Fibroblast of skin of right quadriceps (primary cell): ENCODE measurements around the gene ADM5.
A peak's percentile ranks its signal among the peaks of the same experiment; 100 is the strongest.
"Not testable (repeated sequence)": the region's sequence is repeated elsewhere in the genome, so short reads cannot be mapped to it uniquely, and the experiment has no call there.

Experiments used
- DNase-seq: peaks from one replicate; pipeline ENCODE4 v3.0.0-alpha.2; 2013

The ADM5 gene

DNA sequence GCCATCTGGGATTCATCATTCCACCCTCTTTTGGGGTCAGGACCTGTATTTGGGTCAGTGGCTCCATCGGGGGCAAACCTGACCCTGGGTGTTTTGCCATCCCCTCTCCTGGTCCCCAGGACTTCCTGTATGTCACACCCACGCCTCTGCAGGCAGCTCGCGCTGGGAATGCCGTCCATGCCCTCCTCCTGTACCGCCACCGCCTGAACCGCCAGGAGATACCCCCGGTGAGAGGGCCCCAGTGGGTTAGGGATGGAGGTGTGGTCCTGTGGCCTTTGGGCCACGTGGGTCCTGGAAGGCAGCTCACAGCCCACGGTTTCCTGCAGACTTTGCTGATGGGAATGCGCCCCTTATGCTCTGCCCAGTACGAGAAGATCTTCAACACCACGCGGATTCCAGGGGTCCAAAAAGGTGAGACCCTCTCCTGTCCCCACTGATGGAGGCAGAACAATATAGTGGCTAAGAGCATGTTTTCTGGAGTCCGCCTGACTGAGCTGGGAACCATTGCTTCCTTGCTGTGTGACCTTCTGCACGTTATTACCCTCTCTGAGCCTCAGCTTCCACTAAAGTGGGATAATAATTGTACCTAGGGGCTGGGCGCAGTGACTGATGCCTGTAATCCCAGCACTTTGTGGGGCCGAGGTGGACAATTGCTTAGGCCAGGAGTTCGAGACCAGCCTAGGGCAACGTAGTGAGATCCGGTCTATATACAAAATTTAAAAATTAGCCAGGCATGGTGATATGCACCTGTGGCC, 15.7 kb downstream of the ADM5 start:
- DNase-seq = no peak

DNA sequence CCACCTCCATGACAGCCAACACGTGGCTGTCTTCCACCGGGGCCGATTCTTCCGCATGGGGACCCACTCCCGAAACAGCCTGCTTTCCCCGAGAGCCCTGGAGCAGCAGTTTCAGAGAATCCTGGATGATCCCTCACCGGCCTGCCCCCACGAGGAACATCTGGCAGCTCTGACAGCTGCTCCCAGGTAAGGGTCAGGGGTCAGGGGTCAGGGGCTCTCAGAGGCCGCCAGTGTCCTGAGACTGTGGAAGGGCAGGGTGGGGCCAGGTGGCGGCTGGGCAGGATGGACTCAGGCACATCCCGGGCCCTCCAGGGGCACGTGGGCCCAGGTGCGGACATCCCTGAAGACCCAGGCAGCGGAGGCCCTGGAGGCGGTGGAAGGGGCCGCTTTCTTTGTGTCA, 16.5 kb downstream of the ADM5 start:
- DNase-seq = no peak

DNA sequence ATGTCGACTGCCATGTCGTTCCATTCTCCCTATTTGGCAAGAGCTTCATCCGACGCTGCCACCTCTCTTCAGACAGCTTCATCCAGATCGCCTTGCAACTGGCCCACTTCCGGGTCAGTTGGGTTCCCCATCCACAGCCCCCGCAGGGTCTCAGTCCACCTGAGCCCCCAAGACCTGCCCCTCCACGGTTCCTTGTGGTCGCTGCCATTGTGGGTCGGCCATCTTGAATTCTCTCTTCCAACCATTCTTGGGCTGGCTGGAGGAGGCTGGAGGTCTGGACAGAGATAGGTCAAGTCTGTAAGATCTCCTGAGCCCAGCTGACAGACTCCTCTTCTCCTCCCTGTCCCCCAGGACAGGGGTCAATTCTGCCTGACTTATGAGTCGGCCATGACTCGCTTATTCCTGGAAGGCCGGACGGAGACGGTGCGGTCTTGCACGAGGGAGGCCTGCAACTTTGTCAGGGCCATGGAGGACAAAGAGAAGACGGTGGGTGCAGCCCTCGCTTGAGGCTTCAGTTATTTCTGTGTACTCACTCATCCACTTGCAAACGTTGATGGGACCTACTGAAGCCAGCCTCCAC, 21.1 kb downstream of the ADM5 start:
- peak; percentile 32 for DNase-seq

DNA sequence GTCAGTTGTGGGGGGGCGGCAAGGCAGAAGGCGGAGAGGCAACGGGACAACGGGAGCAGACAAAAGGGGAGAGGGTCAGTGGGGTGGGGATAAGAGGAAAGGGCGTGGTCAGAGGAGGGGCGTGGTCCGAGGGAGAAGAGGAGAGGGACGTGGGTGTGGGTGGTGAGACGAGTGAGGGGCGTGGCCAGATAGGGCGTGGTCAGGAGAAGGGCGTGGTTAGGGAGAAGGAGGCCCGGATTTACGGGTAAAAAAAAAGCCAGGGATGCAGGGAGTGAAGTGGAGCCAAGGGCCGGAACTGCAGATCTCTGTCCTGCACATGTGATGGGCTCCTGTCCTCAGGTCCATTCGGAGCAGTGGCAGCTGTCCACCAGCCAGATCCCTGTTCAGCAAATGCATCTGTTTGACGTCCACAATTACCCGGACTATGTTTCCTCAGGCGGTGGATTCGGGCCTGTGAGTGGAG, 23.0 kb downstream of the ADM5 start:
- DNase-seq = no peak

DNA sequence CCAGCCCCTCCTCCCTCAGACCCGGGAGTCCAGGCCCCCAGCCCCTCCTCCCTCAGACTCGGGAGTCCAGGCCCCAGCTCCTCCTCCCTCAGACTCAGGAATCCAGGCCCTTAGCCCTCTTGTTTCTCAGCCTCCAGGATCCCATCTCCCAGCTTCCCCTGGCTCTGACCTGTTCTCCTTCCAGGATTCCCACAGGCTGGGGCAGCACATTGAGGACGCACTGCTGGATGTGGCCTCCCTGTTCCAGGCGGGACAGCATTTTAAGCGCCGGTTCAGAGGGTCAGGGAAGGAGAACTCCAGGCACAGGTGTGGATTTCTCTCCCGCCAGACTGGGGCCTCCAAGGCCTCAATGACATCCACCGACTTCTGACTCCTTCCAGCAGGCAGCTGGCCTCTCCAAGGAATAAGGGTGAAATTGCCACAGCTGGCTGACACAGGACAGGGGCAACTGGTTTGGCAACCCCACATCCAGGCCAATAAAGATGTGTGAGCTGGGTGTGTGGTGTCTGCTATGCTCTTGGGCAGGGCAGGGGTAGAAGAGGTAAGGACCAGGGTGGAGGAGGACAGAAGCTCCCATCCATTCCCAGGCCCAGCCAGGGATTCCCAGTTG, 23.9 kb downstream of the ADM5 start:
- DNase-seq = no peak

DNA sequence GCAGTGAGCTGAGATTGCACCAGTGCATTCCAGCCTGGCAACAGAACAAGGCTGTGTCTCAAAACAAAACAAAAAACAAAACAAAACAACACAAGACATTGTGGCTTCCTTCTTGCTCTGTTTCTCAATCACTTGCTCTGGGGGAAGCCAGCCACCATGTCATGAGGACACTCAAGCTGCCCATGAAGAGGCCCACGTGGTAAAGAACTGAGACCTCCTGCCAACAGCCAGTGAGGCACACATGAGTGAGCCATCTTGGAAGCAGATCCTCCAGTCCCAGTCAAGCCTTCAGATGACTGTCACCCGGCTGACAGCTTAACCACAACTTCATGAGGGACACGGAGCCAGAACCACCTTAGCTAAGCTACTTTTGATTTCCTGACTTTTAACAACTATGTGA, 26.8 kb downstream of the ADM5 start:
- DNase-seq = no peak

DNA sequence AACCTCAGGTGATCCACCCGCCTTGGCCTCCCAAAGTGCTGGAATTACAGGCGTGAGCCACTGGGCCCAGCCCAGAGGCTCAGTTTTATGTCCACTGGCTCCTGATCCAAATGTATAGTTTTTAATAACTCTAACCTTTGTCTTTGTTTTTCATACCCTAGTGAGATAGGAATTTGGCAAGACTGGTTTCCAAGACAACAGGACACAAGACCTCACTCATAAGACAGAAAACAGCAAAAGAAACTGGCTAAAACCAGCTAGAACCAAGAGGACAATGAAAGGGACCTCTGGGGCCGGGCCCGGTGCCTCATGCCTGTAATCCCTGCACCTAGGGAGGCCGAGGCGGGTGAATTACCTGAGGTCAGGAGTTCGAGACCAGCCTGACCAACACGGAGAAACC, 29.1 kb downstream of the ADM5 start:
- DNase-seq = peak; percentile 21

DNA sequence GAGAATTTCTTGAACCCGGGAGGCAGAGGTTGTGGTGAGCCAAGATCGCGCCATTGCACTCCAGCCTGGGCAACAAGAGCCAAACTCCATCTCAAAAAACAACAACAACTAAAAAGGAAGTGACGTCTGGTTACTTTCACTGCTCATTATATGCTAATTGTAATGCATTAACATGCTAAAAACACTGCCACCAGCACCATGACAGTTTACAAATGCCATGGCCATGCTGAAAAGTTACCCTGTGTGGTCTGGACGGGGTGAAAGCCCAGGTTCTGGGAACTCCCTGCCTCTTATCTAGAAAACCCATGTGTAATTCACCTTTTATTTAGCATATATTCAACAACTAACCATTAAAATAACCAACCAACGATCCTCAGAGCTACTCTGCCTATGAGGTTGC, 29.6 kb downstream of the ADM5 start:
- no peak for DNase-seq

DNA sequence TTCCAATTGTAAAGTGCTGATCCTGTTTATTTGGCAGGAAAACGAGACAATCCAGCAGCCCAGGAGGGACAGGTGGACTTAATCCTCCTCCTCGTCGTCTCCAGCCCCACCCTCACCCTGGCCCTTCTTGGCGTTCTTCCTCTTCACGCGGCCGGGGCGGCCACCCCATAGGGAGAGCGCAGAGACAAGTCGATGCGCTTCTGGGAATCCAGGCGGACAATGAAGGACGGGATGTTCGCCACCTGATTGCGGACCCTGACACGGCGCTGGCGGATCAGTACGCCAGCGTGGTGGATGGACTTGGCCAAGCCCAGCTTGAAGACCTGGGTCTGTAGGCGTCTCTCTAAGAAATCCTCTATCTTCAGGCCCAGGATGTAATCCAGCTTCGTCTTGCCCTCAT, 30.0 kb downstream of the ADM5 start:
- DNase-seq = not testable (repeated sequence)

DNA sequence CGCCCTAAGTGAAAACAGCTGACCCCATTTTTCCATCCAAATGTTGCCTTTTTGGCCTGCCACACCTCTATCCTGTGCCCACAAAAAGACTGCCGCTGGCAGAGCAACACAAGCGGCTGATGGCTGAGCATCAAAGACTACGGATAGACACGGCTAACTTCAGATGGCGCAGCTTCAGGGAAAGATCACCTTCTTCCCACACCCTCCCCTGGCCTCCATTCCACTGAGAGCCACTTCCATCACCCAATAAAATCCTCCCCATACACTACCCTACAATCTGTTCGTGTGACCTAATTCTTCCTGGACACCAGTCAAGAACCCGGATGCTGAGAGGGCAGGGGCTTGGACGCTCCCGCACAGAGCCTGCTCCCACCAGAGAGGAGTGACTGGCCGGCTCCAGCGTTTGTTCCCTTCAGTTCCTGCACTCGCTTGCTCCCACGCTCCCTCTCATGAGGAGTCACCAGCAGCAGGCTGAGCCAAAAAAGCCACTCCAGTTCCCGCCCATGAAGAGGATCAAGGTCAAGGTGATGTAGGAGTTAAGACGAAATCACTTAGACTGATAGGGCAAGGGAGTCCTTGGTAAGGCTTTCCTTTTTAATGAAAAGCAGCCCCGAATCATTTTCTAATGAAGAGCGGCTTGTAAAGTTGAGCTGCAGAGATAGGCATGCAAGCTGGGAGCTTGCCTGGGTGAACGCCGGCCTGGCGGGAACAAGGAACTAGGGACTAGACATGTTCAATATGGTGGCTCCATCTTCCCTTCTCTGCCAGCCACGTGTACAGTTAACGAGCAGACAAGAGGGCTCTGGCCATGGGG, 38.0 kb downstream of the ADM5 start:
- DNase-seq = peak; percentile 8

DNA sequence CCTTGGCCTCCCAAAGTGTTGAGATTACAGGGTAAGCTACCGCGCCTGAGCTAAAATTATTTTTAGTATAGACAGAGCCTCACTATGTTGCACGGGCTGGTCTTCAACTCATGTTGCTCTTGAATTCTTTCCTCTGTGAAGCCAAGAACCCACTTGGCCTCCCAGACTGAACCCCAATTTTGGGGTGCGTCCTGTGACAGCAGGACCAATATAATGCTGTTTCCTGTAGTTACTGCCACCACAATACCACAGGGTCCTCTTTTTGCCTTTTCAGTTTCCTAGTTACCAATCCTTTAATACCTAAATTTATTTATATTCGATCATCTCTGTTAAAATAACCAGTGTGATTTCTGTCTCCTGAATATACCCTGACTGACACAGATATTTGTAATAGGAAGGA, 40.8 kb downstream of the ADM5 start:
- DNase-seq = no peak

DNA sequence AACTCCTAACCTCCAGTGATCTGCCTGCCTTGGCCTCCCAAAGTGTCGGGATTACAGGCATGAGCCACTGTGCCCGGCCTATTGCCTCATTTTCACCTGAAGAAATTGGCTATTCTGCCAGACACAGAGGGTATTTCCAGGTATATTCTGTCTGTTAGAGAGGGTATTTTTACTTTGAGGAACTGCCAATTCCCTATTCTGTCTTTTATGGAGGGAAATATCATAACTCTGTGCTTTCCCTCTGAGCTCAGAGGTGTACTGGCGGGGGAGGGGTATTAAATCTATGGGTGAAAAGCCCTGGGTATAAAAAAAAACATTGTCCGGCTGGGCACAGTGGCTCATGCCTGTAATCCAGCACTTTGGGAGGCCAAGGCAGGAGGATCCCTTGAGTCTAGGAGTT, 48.9 kb downstream of the ADM5 start:
- no peak for DNase-seq

DNA sequence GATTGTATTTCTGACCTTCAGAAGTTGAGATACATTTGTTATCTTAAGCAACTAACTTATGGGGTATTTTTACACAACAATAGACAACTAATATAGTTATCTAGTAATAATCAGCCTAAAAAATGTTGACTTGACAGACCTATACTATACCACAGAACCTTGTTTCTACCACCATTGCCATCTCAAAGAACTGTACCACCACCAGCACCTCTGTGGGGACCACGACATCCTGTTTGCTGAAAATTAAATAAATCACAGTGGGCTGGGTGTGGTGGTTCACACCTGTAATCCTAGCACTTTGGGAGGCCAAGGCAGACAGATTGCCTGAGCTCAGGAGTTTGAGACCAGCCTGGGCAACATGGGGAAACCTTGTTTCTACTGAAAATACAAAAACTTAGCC, 49.7 kb downstream of the ADM5 start:
- no peak for DNase-seq

DNA sequence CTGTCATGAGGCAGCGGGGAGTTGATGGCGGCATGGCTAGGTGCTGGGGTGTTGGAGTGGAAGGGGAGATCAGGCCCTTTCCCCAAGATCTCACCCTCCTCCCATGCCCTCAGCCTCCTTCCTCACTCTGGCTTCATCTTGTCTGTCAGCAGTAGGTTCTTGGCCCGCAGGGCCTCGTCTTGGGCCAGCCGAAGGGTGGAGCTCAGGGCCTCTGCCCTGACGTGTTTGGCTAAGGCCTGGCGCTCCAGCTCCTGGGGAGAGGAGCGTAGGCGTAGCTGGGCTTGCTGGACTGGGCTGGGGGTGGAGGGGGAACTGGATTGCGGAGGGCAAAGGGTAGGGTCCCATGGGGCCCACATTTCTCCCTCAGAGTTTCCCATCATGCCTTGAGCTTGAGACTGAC, 50.5 kb downstream of the ADM5 start:
- DNase-seq = no peak
